ENCODE results near the gene VENTX.

The VENTX gene

DNA sequence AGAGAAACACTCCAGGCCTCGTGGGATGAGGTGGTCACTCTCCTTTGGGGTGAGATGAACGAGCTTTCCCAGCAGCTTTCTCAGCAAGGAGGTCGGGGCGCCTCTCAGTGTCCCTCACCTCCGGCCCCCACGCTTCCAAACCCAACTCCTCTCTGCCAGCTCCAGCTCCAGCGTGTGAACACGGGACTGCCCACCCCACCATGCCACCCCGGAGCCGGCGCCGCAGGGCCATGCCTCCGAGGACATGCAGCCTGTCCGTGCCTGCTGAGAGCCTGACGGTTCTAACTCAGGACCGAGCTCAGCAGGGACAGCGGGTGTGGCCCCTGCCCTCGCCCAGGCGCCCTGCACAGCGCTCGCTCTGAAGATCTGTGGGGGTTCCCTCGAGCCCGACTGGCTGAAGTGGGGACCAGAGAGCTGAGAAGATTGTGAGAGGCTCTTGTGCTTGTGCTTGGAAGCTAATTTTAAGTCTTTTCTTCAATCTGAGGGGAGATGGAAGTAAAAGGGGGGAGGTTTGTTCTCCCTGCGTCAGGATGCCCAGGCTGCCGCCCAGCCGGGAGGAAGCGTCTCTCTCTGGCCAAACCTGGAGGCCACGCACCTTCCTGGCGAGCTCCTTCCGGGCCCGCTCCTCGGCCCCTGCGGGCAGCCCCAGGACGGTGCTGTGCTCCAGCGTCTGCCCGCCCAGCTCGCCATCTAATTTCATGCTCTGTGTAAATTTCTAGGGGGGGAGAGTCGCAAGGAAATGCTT lies 44.1 kb downstream of the VENTX start:
- H3K4me3 Mint-ChIP-seq = no peak overlapping the region
- H3K27me3 Mint-ChIP-seq = no peaks in the 10 kb centered on the region
- H3K9me3 Mint-ChIP-seq = no peaks in the 10 kb centered on the region
- H3K36me3 Mint-ChIP-seq (ENCODE audit: insufficient read depth) = peaks cover 61% of the 10 kb centered on the region
- H3K4me1 Mint-ChIP-seq (ENCODE audit: low read depth in 2 of 2) = peaks cover 21 to 22% of the 10 kb centered on the region in 2 donors
- no peak for ATAC-seq (replicated peaks)
- DNase-seq = no peak
- peak overlapping the region in 1 of 2 donors; percentile 32 for H3K27ac Mint-ChIP-seq

DNA sequence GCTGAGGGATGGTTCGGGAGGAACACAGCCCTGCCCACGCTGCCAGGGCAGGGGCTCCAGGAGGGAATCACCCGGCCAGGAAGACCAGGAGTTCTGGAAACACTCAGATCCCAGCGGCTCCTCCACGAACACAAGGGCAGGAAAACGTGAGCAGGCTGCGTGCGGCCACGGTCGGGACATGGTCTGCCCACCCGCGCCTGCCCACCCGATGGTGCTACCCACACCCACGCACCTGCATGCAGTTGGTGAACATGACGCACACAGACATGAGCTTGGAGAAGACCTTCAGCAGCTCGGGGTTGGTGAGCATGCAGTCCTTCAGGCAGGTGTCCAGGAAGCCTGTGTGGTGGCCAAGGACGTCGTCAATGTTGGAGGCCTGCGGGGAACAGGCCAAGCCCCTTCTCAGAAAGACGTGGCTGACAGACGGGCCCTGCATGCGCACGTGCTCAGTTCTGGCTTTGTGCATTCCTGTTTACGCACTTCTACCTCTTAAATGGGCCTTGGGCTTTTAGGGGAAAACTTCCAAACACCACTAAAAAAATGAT lies 45.3 kb downstream of the VENTX start:
- H3K4me3 Mint-ChIP-seq = no peak overlapping the region
- no peaks in the 10 kb centered on the region for H3K9me3 Mint-ChIP-seq
- DNase-seq = no peak
- H3K4me1 Mint-ChIP-seq (ENCODE audit: low read depth in 2 of 2) = peaks cover 16 to 17% of the 10 kb centered on the region in 2 donors
- H3K27me3 Mint-ChIP-seq = no peaks in the 10 kb centered on the region
- no peak for ATAC-seq (replicated peaks)
- peaks cover 54% of the 10 kb centered on the region for H3K36me3 Mint-ChIP-seq (ENCODE audit: insufficient read depth)
- peak overlapping the region in 1 of 2 donors; percentile 32 for H3K27ac Mint-ChIP-seq

DNA sequence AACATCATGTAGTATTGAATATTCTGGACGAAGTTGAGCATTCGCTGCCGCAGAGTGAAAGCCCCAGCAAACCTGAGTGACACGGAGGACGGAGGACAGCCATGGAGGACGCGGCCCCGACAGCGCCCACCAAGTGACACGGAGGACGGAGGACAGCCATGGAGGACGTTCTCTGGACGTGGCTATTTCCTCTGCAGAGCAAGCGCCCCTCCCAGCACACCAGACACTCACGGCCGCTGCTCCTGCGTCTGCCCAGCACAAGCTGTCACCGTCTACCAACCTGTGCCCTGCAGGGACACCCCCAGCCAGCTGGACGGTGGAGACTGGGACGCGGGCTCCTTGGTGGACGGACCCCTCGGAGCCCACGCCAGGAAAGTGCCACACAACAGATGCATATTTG lies 46.3 kb downstream of the VENTX start:
- ATAC-seq (replicated peaks) (no peak), DNase-seq (no peak)
- no peaks in the 10 kb centered on the region for H3K9me3 Mint-ChIP-seq
- peaks cover 6 to 7% of the 10 kb centered on the region in 2 donors for H3K4me1 Mint-ChIP-seq (ENCODE audit: low read depth in 2 of 2)
- H3K4me3 Mint-ChIP-seq = no peak overlapping the region
- H3K36me3 Mint-ChIP-seq (ENCODE audit: insufficient read depth) = peaks cover 50% of the 10 kb centered on the region
- H3K27me3 Mint-ChIP-seq = no peaks in the 10 kb centered on the region
- H3K27ac Mint-ChIP-seq = no peak overlapping the region

GRCh38 chr10:133285217-133285616 lies 47.6 kb downstream of the VENTX start:
- Mint-ChIP-seq H3K27ac (no peak overlapping the region), H3K27me3 (no peaks in the 10 kb centered on the region), H3K36me3 (ENCODE audit: insufficient read depth) (peaks cover 63% of the 10 kb centered on the region), H3K4me3 (no peak overlapping the region), H3K9me3 (no peaks in the 10 kb centered on the region), H3K4me1 (ENCODE audit: low read depth in 2 of 2) (peaks cover 0 to 3% of the 10 kb centered on the region in 2 donors)
- ATAC-seq (replicated peaks) = no peak
- no peak for DNase-seq

GRCh38 chr10:133286366-133286765 lies 48.7 kb downstream of the VENTX start:
- DNase-seq (no peak), ATAC-seq (replicated peaks) (no peak)
- Mint-ChIP-seq H3K36me3 (ENCODE audit: insufficient read depth) (peaks cover 68% of the 10 kb centered on the region), H3K9me3 (no peaks in the 10 kb centered on the region), H3K27me3 (no peaks in the 10 kb centered on the region), H3K4me3 (no peak overlapping the region), H3K4me1 (ENCODE audit: low read depth in 2 of 2) (peaks cover 0 to 3% of the 10 kb centered on the region in 2 donors), H3K27ac (peak overlapping the region; percentile 1 to 46)

- H3K4me1 Mint-ChIP-seq (ENCODE audit: low read depth in 2 of 2) = peaks cover 0 to 3% of the 10 kb centered on the region in 2 donors
- ATAC-seq (replicated peaks) (no peak), DNase-seq (no peak)
- no peak overlapping the region for H3K4me3 Mint-ChIP-seq
- peaks cover 68% of the 10 kb centered on the region for H3K36me3 Mint-ChIP-seq (ENCODE audit: insufficient read depth)
- no peaks in the 10 kb centered on the region for H3K9me3 Mint-ChIP-seq
- peak overlapping the region in 1 of 2 donors; percentile 1 for H3K27ac Mint-ChIP-seq
- no peaks in the 10 kb centered on the region for H3K27me3 Mint-ChIP-seq
These were observed 50.3 kb downstream of the VENTX start for GRCh38 chr10:133287832-133288500.

- peaks cover 0 to 3% of the 10 kb centered on the region in 2 donors for H3K4me1 Mint-ChIP-seq (ENCODE audit: low read depth in 2 of 2)
- peaks cover 59% of the 10 kb centered on the region for H3K36me3 Mint-ChIP-seq (ENCODE audit: insufficient read depth)
- DNase-seq (no peak), ATAC-seq (replicated peaks) (no peak)
- H3K9me3 Mint-ChIP-seq = no peaks in the 10 kb centered on the region
- no peak overlapping the region for H3K4me3 Mint-ChIP-seq
- H3K27me3 Mint-ChIP-seq = no peaks in the 10 kb centered on the region
- no peak overlapping the region for H3K27ac Mint-ChIP-seq
These were observed 52.1 kb downstream of the VENTX start for GRCh38 chr10:133289761-133290160.
